GM12801 (cell line): ENCODE data around the gene ZNF624.
"Not testable (repeated sequence)": the region's sequence is repeated elsewhere in the genome, so short reads cannot be mapped to it uniquely, and the experiment has no call there.

Source experiments
- CTCF ChIP-seq: IDR thresholded peaks from one replicate; pipeline ENCODE4 v1.5.1; 2011; ENCODE audit warnings: control low read depth; ENCODE audit not compliant: insufficient read length; ENCODE audit errors: extremely low read depth

Gene ZNF624

GRCh38 chr17:16653367-16654041 lies at the start of gene ZNF624:
ZNF624 (minus strand) TSS chr17:16653850.
- TF ChIP-seq CTCF: no peak

- not testable (repeated sequence) for TF ChIP-seq CTCF
Observed at GRCh38 chr17:16689731-16690281, 36.2 kb upstream of the ZNF624 start, which contains the start of gene CCDC144A. CCDC144A (plus strand) TSS chr17:16690241; CDS start chr17:16690401, 160 bp downstream.

- TF ChIP-seq CTCF: no peak
Observed at GRCh38 chr17:16676676-16677268, 23.1 kb upstream of the ZNF624 start.

GRCh38 chr17:16662936-16663335 lies 9.3 kb upstream of the ZNF624 start:
- no peak for TF ChIP-seq CTCF

- no peak for TF ChIP-seq CTCF
Observed at GRCh38 chr17:16661217-16661616, 7.6 kb upstream of the ZNF624 start.

- no peak for TF ChIP-seq CTCF
Observed at GRCh38 chr17:16652847-16653366, 743 bp downstream of the ZNF624 start.

GRCh38 chr17:16652252-16652651 lies 1.4 kb downstream of the ZNF624 start:
- no peak for TF ChIP-seq CTCF
